Epithelial cell of proximal tubule (primary cell): ENCODE results near the gene NDUFB8. TPM values are rescaled to one million over a fixed set of nuclear protein-coding genes. Genes with fewer than 3 reads are reported as not detected.

ENCODE experiments used
- DNase-seq: peaks from one replicate; pipeline ENCODE4 v3.0.0-alpha.2; 2011; ENCODE audit warnings: low read depth
- H3K4me3 ChIP-seq: 2 replicates; pipeline ENCODE4 v1.5.1; 2011; ENCODE audit warnings: low read depth, mild to moderate bottlenecking, low read length
- total RNA-seq: library from RNA; depleted of rRNA; stranded (reverse); fragments of >200 nt; gene quantifications from 2 replicates; pipeline ENCODE4 v1.2.3, GENCODE V29; 2015
- TF ChIP-seq, protein P1 (sequence below): conservative IDR thresholded peaks from 2 replicates; pipeline ENCODE4 v1.5.1; 2012; ENCODE audit warnings: low read depth, mild to moderate bottlenecking, low read length

Gene NDUFB8
- total RNA-seq, 1 donor from 2014 or later, result 269 TPM

DNA sequence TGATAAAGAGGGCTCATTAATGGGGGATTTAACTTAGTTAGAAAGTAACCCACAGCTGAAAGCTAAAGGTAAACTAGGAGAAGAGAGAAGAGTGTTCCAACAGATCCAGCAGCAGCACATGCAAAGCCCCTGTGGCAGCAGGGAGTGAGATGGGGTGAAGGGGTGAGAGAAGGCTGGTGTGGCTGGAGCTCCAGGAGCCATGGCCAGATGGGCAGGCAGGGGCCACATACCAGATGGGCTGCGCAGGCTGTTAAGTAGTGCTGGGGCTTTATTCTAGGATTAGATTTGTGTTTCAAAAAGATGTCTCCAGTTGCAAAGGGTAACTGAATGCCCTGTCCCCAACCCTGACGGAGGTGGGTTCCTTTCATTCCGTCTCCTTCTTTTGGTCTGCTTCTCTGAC, 39.2 kb upstream of the NDUFB8 start:
- no peak overlapping the region for H3K4me3 ChIP-seq
- TF ChIP-seq, protein P1, sequence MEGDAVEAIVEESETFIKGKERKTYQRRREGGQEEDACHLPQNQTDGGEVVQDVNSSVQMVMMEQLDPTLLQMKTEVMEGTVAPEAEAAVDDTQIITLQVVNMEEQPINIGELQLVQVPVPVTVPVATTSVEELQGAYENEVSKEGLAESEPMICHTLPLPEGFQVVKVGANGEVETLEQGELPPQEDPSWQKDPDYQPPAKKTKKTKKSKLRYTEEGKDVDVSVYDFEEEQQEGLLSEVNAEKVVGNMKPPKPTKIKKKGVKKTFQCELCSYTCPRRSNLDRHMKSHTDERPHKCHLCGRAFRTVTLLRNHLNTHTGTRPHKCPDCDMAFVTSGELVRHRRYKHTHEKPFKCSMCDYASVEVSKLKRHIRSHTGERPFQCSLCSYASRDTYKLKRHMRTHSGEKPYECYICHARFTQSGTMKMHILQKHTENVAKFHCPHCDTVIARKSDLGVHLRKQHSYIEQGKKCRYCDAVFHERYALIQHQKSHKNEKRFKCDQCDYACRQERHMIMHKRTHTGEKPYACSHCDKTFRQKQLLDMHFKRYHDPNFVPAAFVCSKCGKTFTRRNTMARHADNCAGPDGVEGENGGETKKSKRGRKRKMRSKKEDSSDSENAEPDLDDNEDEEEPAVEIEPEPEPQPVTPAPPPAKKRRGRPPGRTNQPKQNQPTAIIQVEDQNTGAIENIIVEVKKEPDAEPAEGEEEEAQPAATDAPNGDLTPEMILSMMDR, result no peak
- no peak for DNase-seq

DNA sequence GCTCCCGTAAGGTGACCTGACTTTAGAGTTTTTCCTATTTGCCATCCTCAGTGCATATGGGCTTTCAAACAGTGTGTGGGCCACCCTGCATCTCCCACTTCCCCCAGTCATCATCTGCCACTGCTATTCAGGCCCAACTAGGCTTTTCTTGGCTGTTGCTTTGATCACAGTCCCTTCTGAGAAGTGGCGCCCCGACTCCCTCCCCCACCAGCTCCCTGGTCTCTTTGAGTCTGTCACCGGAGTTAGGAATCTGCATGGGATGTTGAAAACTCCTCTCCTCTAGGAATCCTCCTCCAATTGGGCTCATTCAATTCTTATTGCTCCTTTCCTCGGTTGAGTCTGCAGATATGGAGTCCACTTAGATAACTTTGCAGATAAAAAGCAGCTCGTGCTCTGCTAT, 38.2 kb upstream of the NDUFB8 start:
- no peak for DNase-seq
- no peak overlapping the region for H3K4me3 ChIP-seq
- TF ChIP-seq, protein P1, result no peak

DNA sequence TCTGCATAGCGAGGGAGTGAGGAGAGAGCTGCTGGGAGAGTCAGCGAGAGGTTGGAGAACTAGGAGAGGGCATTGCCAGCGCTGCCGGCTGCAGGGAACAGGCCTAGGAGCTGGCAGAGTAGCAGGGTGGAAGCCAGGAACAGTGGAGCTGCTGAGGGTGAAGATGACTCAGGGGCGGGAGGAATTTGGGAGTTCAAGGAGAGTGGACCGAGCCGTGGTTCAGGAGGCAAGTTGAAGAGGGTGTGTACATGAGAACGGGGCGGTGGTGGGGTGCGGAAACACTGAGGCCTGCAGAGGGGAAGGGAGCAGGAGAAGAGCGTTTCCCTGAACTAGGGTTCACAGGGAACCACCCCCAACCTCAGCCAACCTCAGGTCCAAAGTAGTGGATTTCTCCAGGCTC, 37.6 kb upstream of the NDUFB8 start:
- H3K4me3 ChIP-seq, result no peak overlapping the region
- TF ChIP-seq, protein P1, result no peak
- DNase-seq, result no peak

DNA sequence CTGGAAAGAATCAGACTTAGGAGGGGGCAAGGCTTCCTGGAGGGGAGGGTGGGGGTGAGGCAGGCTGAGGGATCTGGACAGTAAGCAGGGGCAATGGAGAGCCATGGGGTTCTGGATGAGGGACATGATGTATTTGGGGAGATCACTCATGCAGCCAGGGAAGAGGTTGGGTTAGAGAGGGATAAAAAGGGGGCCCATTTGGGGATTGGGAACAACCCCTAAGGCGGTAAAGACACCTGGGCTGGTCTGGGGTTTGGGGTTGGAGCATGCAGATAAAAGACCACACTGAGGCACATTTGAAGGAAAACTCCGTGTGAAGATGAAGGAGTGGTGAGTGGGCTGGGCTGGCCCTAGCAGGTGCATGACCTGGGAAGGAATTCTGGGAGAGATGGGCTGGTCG, 36.9 kb upstream of the NDUFB8 start:
- TF ChIP-seq, protein P1, result no peak
- no peak overlapping the region for H3K4me3 ChIP-seq
- DNase-seq, result no peak

DNA sequence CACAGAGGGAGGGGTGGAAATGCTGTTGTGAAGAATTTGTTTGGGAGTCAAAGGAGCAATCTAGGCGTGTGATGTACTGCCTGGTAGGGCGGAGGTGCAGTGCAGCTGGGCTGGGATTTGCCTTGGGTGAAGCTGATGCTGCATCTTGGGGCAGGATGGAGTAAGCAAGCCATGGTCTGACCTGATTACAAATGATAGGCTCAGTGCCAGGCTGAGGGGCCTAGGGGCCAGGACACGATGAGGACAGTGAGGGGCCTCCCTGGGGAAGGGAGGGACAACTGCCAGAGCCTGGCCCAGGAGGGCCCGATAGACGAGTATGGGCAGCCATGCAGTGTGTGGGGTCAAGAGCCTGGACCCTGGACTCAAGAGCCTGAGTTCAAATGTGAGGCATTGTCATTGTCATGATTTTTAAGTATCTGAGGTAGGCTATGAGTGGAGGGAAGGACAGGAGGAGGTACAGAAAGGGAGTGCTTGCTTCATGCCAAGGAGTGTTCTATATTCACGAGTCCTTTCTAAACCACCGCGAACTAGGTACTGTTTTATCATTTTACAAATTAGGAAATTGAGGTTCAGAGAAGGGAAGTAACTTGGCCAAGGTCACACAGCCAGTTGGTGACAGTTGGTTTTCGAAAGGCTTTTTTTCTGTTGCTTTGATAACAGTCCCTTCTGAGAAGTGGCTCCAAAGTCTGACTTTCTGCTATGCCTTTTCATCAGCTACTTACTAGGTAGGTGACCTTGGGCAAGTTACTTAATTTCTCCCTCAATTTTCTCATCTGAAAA, 35.7 kb upstream of the NDUFB8 start:
- DNase-seq, result no peak
- TF ChIP-seq, protein P1, result no peak
- no peak overlapping the region for H3K4me3 ChIP-seq

DNA sequence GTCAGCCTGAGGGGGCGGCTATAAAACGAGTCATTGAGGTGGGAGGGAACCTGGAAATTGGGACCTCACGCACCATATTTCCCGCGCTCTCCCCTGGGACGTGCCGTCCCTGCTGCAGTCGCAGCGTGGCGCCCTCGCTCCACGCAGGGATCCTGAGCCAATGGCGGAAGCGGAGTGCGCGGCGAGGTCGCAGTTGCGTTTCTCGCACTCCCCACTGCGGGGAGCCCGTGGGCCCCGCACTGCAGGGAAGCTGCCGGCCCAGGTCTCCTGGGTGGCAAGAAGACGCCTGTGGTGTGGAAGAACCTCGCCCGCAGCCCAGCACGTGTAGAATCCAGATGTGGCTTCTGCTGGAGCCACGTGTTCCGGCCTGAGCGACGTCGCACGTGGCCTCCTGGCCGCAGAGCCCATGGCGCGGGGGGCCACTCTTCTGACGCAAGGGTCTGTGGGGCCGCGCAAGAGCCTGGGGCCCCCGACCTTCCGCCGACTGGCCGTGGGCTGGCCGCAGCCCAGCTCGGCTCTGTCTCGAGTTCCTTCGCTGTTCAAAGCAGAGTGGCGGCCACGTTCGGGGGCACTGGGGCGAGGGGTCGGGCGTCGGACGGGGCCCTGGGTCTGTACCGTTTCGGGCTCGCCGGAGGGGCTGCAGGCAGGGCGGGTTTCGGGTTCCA, 32.5 kb upstream of the NDUFB8 start:
- TF ChIP-seq, protein P1, result peak; percentile 100
- peak; percentile 3 for DNase-seq
- H3K4me3 ChIP-seq, result peak overlapping the region; percentile 27
